ENCODE results near the gene NUMBL.

- TF ChIP-seq ZIK1 (CRISPR knock-in tag; IDR thresholded peaks at IDR 0.05; ENCODE audit: borderline replicate concordance, low read depth) (no peak), SMARCE1 (IDR thresholded peaks at IDR 0.05; ENCODE audit: borderline replicate concordance) (no peak), ZNF749 (CRISPR knock-in tag; IDR thresholded peaks at IDR 0.05; ENCODE audit: borderline replicate concordance) (no peak), GATA4 (IDR thresholded peaks at IDR 0.05; ENCODE audit: borderline replicate concordance, low read depth) (no peak), MAF1 (CRISPR knock-in tag; IDR thresholded peaks at IDR 0.05; ENCODE audit: borderline replicate concordance) (no peak), REPIN1 (CRISPR knock-in tag; IDR thresholded peaks at IDR 0.05; ENCODE audit: borderline replicate concordance, low read depth) (no peak), YEATS4 (CRISPR knock-in tag; IDR thresholded peaks at IDR 0.05; ENCODE audit: borderline replicate concordance) (no peak), CTCF (CRISPR knock-in tag; IDR thresholded peaks at IDR 0.05) (no peak), EZH2 (conservative IDR thresholded peaks at IDR 0.05; ENCODE audit: low read depth, low read length) (no peak), ZNF772 (CRISPR knock-in tag; IDR thresholded peaks at IDR 0.05) (no peak), THAP8 (CRISPR knock-in tag; IDR thresholded peaks at IDR 0.05; ENCODE audit: borderline replicate concordance) (no peak), ZNF644 (CRISPR knock-in tag; IDR thresholded peaks at IDR 0.05; ENCODE audit: low read depth) (no peak)
Observed at GRCh38 chr19:40616178-40616577, 74.3 kb downstream of the NUMBL start.

Measured in HepG2 (cell line).